Activated T-helper 1 cell treated with anti-CD3 and anti-CD28 coated beads, Interleukin-2, amount 50 U/mL, for 16 hours (primary cell): ENCODE results near the gene ARHGAP10.
A peak's percentile ranks its signal among the peaks of the same experiment; 100 is the strongest.

ENCODE experiments used
- DNase-seq, 2 donors: peaks; one replicate each; pipeline ENCODE4 v3.0.0-alpha.2; 2020; ENCODE audit warnings: low read depth in 1 of 2, low spot score in 1 of 2

Gene ARHGAP10

DNA sequence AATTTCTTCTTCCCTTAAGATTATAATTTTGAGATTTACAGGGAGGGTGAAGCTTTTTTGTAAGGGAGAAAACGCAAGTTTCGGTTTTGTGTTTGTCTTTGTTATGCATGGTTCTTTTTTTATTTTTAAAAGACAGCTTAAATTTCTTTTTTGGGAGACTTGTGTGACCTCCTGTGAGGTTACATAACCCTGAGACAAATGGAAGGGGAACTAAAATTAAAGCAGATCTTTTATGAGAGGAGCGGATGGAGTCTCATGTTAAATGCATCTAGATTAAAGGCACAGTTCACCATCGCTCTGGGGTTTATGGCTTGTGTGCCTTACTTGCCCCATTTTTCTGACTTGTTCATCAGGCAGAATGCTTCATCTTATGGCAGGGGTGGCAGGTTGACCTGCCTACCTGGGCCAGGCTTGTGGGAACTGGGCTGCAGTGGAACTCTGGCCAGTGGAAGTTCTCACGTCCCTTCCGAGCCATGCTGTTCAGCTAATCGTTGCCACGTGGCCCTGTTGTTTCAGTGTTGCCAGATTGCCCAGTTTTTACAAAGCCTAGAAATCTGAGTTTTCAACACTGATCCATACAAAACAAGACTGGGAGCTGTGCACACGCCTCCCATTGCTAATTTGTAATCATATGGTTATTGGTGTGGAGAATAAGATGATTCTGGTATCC lies 291.8 kb downstream of the ARHGAP10 start:
- DNase-seq = no peak

DNA sequence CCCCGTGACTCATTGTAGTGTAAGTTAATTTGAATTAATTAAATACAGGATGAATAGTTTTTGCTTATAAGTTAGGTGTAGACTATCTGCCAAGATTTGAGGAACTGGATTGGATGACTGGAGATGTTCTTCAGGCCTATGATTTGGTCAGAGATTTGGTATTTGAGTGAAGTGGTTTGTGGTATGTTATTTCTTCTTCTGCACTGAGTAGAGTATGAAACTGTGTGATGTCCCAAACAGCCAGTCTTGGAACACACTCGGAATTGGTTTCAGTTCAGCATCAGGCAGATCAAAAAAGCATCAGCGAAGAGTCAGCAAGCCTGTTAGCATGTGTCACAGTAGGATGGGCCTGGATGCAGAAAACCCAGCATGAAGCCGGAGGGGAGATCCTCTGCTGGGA lies 294.1 kb downstream of the ARHGAP10 start:
- DNase-seq = no peak

DNA sequence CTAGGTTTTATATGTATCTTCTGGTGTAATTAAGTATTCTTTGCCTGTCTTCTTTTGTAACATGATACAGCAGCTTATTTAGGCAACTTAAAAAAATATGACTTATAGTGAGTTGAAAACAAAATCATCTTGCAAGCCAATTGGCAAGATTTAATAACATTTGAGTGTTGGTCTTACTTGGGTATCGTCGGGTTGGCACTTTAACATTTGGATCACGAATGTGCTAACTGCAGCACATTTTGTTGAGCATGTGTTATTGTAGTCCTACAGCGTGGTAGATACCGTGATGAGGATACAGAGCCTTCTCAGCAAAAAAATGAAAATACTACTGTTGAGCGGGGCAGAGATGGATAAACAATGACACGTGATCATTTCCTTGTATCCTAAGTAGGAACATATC lies 295.3 kb downstream of the ARHGAP10 start:
- no peak for DNase-seq

DNA sequence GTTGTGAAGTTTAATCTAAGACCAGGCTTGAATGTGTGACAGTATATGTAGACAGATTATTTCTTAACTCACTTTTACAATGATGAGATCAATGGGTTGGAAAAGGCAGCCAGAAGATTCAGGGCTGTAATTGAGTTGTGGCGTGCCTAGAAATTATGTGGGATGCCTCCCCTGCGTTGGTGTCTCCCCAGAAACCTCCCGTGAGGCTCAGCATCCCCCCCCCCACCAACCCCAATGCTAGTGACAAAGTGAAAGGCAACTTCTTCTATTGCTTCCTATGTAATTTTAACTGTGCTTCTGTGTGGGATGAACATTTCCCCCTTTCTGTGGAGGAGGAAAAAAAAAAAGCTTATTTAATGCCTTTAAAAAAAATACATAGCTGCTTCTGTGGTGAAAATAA lies 297.9 kb downstream of the ARHGAP10 start:
- no peak for DNase-seq

DNA sequence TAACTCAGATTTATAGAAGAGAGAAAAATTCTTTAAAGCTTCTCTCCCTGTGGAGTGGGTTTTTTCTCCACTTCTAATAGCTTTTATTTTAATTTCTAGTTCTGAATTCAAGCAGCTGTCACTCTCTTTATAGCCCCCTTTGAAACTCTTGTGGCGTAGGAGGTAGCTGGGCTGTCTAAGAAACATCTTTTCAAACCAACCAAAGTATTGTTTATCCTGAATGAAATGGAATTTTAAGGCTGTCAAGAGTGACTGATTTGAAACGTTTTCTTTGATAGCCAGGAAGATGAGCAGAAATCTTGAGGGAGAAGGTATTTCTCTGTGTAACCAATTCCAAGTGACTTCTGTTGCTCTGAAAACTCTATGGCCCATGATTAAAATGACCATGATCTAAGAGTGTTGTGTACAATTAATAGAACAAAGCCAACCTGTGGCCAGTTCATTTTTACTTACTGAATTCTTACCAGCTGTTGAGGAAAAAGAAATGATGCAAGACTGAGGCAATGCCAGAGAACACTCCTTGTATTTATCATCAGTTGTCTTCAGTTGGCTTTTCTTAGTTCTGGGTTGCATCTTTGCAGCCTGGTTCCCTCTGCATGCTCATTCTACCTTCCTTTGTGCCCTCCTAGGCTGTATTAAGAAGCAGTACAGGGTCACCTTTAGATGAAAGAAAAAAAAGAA lies 298.4 kb downstream of the ARHGAP10 start:
- no peak for DNase-seq

DNA sequence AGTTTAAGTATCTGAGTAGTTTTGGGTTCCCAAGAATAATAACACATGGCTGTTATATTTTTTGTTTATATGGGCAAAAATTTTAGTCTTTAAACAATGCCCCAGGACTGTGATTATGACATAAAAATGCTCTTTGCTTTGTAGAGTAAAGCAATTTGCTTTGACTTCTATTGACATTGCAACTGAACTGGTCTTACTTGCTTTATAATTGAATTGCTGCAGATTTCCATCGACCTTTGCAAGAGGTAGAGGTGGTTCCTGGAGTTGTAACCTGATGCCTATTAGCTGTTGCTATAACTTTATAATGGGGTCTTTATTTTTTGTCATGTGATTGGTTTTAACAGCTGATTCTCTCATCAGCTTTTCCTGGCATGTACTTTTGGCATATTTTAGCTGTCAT lies 302.9 kb downstream of the ARHGAP10 start:
- DNase-seq = no peak

DNA sequence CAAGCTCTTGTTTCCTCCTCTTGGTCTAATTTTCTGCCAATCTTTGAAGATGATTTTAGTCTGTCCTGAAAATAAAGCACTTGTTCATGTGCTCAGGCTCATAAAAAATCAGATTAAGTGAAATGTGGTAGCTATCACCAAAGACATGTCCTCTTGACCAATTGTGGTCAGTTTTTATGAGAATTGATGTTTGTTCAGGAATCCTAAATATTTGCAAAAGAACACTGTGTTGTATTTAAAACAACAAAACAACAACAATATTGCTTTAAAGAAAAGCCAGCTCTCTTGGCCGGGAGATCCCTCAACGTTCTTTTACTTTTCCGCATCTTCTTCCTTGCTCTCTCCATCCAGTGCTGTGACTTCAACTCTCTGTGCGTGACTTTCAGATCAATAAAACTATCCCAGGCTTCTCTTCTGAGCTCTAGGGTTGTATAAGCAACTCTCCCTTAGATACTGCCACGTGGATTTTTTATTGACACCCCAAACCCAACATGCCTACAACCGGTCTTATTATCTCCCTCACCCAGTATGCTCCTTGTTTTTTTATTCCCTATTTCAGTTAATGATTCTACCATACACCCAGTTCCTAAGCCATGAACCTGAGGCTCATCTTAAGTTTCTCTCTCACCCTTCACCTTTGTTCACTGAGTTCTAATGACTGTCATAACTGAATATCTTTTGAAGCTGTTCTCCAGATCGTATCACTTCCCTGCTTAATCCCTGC lies 309.9 kb downstream of the ARHGAP10 start:
- no peak for DNase-seq

DNA sequence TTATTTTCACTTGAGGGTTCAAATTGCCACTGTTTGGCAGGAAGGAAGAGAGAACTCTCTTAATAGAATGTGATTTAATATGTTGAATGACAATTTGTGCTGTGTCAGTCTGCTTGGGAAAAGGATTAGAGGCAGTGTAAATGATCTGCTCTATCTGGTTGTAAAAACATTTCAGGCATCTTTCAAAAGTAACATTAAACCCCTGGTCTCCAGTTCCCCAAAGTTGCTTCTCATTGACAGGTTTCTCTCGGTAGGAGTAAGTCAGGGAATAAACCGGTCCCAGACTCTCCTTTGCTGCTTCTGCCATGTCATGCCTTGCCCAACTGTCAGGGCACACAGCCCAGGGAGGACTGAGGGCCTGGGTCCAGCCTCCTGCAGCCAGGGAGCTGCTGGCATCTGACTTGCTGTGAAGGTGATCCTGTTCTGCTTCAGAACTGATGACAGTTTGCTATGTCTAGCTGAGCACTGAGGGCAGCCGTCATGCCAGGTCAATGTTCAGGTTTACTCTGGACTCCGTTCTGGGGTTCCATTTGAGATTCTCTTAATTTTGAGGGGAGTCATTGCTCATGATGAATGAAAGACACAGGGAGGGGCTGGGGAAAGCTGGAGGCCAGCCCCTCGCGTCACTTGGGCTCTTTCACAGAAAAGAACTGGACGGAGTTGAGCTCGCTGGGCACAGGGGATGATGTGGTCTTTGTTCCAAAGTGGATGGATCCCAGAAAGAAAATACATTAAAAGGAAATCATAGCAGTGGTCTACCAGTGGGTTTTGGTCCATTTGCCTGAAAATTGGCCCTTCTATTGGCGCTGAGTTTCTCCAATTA lies 312.4 kb downstream of the ARHGAP10 start:
- no peak for DNase-seq

DNA sequence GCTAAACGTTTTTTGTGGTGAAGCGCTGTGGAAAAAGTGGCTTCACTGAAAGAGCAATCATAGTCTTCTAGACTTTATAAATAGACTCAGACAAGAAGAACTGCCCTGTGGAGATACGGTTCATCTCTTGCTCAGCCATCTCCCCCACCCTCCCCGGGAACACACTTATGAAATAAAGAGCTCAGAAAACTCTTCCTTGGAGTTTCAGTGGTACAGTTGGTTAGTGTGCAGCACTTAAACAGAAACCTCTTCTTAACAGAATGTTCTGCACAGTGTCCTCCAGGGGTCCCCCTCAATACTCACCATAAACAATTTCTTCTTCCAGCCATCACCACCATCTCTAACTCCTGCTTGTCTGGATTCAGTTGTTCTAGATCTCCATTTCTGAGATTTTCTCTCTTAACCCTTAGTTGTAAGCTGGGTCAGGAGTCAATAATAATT lies 313.0 kb downstream of the ARHGAP10 start:
- DNase-seq = no peak

DNA sequence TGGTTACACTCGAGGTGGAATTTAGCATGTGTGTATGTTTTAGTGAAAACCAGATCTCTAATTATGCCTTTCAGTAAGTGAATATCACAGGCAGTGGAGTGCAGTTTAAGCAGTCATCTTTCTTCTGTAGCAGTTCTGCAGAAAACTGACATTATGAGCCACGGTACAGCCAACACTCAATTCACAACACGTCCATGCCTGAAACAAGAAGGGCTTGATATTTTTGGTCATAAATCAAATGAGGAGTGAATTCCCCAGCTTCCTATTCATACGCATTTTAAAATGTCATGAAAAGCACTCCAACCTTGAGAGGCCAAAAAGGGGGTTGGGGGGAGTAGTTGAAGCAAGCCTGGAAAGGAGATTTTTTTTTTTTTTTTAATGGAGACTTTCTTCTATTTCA lies 316.7 kb downstream of the ARHGAP10 start:
- DNase-seq = no peak

DNA sequence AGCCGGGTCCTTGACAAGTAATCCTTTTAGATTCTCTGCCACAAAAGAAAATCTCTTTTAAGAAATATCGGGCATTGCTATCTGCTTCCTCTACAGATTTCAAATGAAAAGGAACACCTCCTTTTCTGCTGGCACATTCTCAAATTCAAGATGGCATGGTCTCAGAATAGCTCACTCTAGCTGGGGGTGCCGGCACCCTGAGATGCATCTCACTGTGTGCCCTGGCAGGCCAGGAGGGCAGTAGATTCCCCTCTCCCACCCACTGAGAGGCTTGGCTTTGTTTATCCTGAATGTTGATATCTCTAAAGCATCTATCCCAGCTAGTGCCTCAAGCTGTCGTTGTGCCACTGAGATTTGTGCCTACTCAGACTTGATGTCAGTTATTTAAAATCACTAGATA lies 319.5 kb downstream of the ARHGAP10 start:
- no peak for DNase-seq

DNA sequence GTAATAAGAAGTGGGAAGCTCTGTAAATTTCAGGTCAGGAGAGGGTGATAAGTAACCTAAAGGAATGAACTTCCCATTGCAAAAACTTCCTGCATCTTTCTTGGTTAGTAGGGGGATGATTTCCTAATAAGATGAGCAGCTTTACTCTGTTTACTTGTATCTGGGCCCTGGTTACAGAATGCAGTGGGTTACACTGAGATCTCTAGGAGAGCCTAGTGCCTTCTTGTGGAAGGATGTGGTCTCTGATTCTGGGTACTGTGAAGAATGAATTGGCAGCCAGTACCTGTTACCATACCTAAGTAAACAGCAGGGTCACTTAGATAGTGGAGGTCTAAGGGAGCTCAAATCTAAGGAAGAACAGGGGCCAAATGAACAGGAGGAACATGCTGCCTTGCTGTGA lies 320.6 kb downstream of the ARHGAP10 start:
- DNase-seq = no peak

DNA sequence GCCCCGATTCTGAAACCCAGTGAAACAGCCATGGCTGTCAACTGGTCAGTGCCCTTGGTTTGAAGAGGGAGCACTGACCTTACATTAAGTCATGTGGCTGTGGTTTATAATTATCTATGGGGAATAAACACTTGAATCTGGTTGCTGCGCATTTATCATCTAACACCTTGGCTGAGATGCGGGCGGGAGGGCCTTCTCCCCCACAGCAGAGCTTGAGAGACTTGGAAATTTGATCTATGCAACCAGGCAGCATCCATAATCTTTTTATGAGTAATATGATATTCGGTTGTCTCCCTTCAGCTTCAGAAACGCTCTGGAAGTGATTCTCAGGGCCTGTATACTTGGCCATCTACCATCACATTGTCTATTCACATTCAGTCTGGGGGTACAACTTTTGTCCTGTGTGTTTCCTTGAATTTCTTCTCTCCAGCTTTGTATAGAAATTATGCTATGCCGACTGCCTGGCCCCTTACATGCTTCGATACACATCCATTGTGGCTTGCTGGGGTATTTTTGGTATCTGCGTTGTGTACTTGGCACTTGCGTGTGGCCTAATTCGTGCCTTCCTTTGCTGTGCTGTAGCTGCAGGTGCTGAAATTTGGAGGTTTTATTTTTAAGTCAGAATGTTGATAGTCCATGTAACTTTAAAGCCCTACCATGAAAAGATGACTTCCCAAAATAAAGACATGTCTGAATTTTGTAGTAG lies 321.6 kb downstream of the ARHGAP10 start:
- DNase-seq = no peak

DNA sequence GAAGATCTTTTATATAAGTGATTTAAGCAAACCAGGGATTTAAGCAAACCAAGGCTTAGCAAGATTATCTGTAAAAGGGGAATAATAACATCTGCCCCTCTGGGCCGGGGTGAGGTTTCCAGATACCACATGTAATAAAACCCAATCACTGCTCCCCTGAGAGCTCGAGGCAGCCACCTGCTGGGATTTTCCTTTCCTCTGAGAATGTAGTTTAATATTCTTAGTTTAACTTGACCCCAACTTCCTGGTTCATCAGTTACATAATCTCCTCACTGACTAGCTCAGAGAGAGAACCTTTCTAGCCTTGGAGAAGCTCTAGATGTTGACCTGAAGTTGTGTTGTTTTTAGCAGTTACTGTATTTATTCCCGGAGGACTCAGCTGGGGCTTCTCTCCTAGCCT lies 322.4 kb downstream of the ARHGAP10 start:
- DNase-seq = no peak

DNA sequence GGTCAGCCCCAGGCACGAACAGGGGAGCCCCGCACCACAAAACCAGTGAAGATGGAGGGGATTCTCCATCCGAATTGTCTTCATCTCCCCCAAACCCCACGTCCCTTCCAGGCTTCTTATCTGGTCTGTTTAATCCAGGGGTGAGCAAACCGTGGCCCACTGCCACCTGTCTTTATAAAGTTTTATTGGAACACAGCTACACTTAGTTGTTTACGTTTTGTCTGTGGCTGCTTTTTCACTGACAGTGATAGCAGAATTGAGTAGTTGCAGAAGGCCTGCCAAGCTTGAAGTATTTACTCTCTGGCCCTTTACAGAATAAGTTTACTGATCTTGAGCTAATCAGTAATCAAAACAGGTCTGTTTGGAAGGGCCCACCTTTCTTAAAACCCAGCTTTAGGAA lies 324.0 kb downstream of the ARHGAP10 start:
- DNase-seq = no peak

DNA sequence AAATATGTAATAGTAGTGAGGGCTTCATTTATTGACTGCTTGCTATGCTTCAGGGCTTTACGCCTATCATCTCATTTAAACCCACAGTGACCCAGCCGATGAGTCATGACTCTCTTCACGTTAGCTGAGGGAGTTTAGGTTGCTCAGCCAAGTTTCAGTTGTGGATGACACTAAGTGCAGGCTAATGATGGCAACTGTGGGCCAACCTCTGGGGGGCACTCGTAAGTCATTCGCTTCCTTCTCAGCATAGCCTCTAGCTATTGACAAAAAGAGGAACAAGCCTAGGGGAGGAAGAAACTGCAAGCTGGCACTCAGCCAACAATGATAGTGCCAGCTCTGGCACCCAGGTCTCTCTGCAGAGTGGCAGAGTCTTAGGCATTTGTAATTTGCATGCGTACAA lies 325.0 kb downstream of the ARHGAP10 start:
- peak; percentile 22 to 26 for DNase-seq

DNA sequence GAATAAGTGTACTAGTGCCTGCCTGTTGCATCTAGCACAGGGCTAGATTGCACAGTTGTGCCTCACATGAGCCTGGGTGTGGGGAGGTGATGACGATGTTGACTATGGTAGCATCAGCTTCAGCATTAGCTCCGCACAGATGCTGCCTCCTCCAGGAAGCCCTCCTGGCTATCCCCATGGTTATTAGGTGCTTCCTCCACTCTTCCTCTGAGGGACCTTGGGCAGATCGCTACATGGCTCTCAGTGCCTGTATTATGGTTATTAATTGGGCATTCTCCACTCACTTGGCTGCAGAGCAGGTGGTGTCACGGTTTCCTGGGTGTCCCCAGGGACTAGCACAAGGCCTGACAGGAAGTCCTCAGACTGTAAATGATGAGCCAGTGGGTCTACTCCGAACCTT lies 325.6 kb downstream of the ARHGAP10 start:
- DNase-seq = no peak

DNA sequence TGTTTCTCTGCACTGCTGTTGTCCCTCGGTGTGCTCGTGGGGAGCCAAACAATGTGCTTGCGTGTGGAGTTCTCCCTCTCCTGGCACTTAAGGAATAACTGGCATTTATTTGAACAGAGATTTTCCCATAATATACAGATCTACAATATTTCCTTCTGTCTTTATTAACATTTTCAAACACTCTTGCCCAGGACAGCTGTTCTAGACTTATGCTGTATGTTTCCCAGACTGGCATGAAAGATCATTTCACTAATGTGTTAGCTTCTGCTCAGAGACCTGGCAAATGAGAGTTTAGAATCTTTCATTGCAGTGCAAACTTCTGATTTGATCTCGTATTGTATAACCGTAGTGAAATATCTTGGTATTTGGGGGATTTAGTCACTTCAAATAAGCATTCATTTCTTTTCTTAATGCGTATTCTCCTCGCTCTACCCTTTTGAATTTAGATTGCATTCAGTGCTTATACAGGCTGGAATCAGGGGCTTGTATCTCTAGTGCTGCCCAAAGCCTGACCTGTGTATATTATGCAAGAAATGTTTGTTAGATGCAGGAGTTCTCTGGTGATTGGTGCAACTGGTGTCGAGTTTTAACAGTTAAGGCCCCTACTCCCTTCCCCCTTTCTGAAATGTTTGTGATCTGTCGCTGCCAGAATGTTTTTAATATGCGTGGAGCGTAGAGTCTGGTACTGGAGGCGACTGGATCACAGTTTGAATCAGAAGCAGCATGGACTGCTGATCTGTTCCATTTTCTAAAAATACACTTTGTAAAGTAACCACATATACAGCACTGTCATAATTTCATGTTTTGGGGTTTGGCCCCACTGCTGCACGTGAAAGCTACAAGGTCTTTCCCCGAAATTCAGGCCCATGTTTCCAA lies 326.3 kb downstream of the ARHGAP10 start:
- DNase-seq = no peak

DNA sequence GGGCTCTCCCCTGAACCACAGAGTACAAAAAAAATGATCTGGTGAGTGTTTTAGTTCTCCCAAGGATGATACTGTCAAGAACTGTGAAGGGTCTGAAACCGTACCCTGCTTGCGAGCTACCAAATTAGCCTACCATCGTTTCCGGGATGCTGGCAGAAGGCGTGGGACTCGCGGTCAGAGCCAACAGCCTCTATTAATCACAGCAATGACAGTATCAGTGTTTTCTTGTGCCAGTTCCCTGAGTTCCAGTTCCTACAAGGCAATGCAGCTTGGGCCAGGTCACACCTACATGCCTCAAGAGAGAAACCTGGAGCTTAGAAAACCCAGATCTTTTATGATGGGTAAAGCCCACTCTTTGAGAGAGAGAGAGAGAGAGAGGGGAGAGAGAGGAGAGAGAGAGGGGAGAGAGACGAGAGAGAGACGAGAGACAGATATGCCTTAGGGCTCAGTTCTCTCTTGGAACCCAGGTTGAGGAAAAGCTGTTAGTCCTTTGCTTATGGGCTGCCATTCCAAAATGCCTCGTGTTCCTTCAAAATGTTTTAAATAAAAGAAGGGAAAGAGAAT lies 327.8 kb downstream of the ARHGAP10 start:
- no peak for DNase-seq
